Mammary epithelial cell (primary cell): ENCODE measurements around the gene DOCK2.

ENCODE experiments used
- CTCF ChIP-seq, 2 donors: IDR thresholded peaks in 1 of 2; conservative IDR thresholded peaks in 1 of 2; 2 replicates each; pipeline ENCODE4 v1.5.1; 2011 to 2012; ENCODE audit warnings: inconsistent platforms in 2 of 2, low read length in 2 of 2, mild to moderate bottlenecking in 2 of 2, control low read depth in 1 of 2, low read depth in 1 of 2; ENCODE audit not compliant: insufficient read depth in 1 of 2; ENCODE audit errors: extremely low read depth in 1 of 2
- EZH2 ChIP-seq: IDR thresholded peaks from 2 replicates; pipeline ENCODE4 v1.6.1; 2012; ENCODE audit warnings: low read length, inconsistent platforms, borderline replicate concordance

- TF ChIP-seq CTCF (conservative IDR thresholded peaks at IDR 0.05 in 1 of 2, IDR thresholded peaks at IDR 0.05 in 1 of 2; ENCODE audit: extremely low read depth in 1 of 2, insufficient read depth in 1 of 2, low read depth in 1 of 2, low read length in 2 of 2): no peak
- no peak for TF ChIP-seq EZH2
These were observed 211.2 kb downstream of the DOCK2 start for GRCh38 chr5:169848271-169848670.
